BE2C (cell line): Measurements from ENCODE around the gene RMI2.

Source experiments
- DNase-seq: peaks from one replicate; pipeline ENCODE4 v3.0.0-alpha.2; 2020
- H3K27me3 ChIP-seq: fragments of 250-450 bp; sonication (Bioruptor Pico); 2 replicates; pipeline ENCODE4 v1.5.1; 2020; ENCODE audit warnings: mild to moderate bottlenecking
- H3K36me3 ChIP-seq: fragments of 250-450 bp; sonication (Bioruptor Pico); 2 replicates; pipeline ENCODE4 v1.5.1; 2020; ENCODE audit warnings: mild to moderate bottlenecking
- H3K4me1 ChIP-seq: fragments of 250-450 bp; sonication (Bioruptor Pico); 2 replicates; pipeline ENCODE4 v1.5.1; 2020
- H3K4me3 ChIP-seq: 2 replicates; pipeline ENCODE4 v1.5.1; 2011; ENCODE audit warnings: low read depth, low read length
- H3K9me3 ChIP-seq: fragments of 250-450 bp; sonication (Bioruptor Pico); 2 replicates; pipeline ENCODE4 v1.5.1; 2020
- CTCF ChIP-seq: IDR thresholded peaks from 2 replicates; pipeline ENCODE4 v1.5.1; 2012; ENCODE audit warnings: mild to moderate bottlenecking, low read depth, low read length

The RMI2 gene

GRCh38 chr16:11309895-11310633 is 35.2 kb upstream of the RMI2 start:
- no peaks in the 10 kb centered on the region for H3K36me3 ChIP-seq
- H3K4me1 ChIP-seq = no peaks in the 10 kb centered on the region
- H3K27me3 ChIP-seq = no peaks in the 10 kb centered on the region
- no peak overlapping the region for H3K4me3 ChIP-seq
- DNase-seq = peak; percentile 65
- no peak for TF ChIP-seq CTCF
- H3K9me3 ChIP-seq = no peaks in the 10 kb centered on the region; the same call in 1 of the 2 replicates

- Histone ChIP-seq H3K4me3 (no peak overlapping the region), H3K27me3 (no peaks in the 10 kb centered on the region), H3K36me3 (no peaks in the 10 kb centered on the region), H3K4me1 (no peaks in the 10 kb centered on the region), H3K9me3 (no peaks in the 10 kb centered on the region; the same call in 1 of the 2 replicates)
- DNase-seq = no peak
- no peak for TF ChIP-seq CTCF
Measured at GRCh38 chr16:11310634-11310977, 34.7 kb upstream of the RMI2 start.

- no peak for TF ChIP-seq CTCF
- no peak overlapping the region for H3K4me3 ChIP-seq
- H3K9me3 ChIP-seq = no peaks in the 10 kb centered on the region; the same call in 1 of the 2 replicates
- H3K36me3 ChIP-seq = no peaks in the 10 kb centered on the region
- no peaks in the 10 kb centered on the region for H3K27me3 ChIP-seq
- no peak for DNase-seq
- no peaks in the 10 kb centered on the region for H3K4me1 ChIP-seq
Measured at GRCh38 chr16:11310997-11311561, 34.2 kb upstream of the RMI2 start.

- Histone ChIP-seq H3K4me3 (no peak overlapping the region), H3K4me1 (no peaks in the 10 kb centered on the region), H3K36me3 (no peaks in the 10 kb centered on the region), H3K27me3 (no peaks in the 10 kb centered on the region), H3K9me3 (no peaks in the 10 kb centered on the region; the same call in 1 of the 2 replicates)
- no peak for TF ChIP-seq CTCF
- no peak for DNase-seq
Measured at GRCh38 chr16:11312718-11313492, 32.4 kb upstream of the RMI2 start.

- DNase-seq = no peak
- H3K36me3 ChIP-seq = no peaks in the 10 kb centered on the region
- no peaks in the 10 kb centered on the region for H3K4me1 ChIP-seq
- no peaks in the 10 kb centered on the region; the same call in 1 of the 2 replicates for H3K9me3 ChIP-seq
- no peak overlapping the region for H3K4me3 ChIP-seq
- H3K27me3 ChIP-seq = no peaks in the 10 kb centered on the region
- TF ChIP-seq CTCF = no peak
Measured at GRCh38 chr16:11313493-11314308, 31.6 kb upstream of the RMI2 start.
